WERI-Rb-1 (cell line): ENCODE measurements around the gene VKORC1.
"Not testable (repeated sequence)": the region's sequence is repeated elsewhere in the genome, so short reads cannot be mapped to it uniquely, and the experiment has no call there.

Experiments
- DNase-seq: peaks from one replicate; pipeline ENCODE4 v3.0.0-alpha.2; 2020
- H3K27ac ChIP-seq: fragments of 250-450 bp; sonication (Bioruptor Pico); 2 replicates; pipeline ENCODE4 v1.5.1; 2020; ENCODE audit warnings: mild to moderate bottlenecking, moderate library complexity
- H3K27me3 ChIP-seq: fragments of 250-450 bp; sonication (Bioruptor Pico); 2 replicates; pipeline ENCODE4 v1.5.1; 2021; ENCODE audit warnings: mild to moderate bottlenecking, low read depth, moderate library complexity; ENCODE audit not compliant: insufficient read depth, severe bottlenecking
- H3K36me3 ChIP-seq: fragments of 250-450 bp; sonication (Bioruptor Pico); 2 replicates; pipeline ENCODE4 v1.5.1; 2020; ENCODE audit warnings: mild to moderate bottlenecking, moderate library complexity
- H3K4me3 ChIP-seq: 2 replicates; pipeline ENCODE4 v1.5.1; 2011; ENCODE audit warnings: low read depth, mild to moderate bottlenecking, control low read depth, low read length
- H3K9me3 ChIP-seq: fragments of 250-450 bp; sonication (Bioruptor Pico); 2 replicates; pipeline ENCODE4 v1.5.1; 2021; ENCODE audit warnings: mild to moderate bottlenecking, moderate library complexity; ENCODE audit not compliant: severe bottlenecking
- TF ChIP-seq, protein P1 (sequence below): IDR thresholded peaks from 2 replicates; pipeline ENCODE4 v1.5.1; 2011; ENCODE audit warnings: low read depth, mild to moderate bottlenecking, control low read depth, inconsistent platforms, low read length

The VKORC1 gene

GRCh38 chr16:31108035-31108793, 13.6 kb upstream of the VKORC1 start, which contains the start of gene BCKDK:
Gene BCKDK, plus strand, starts transcription at chr16:31108386. Its CDS starts 838 bp downstream, at chr16:31109224.
- Histone ChIP-seq H3K27me3 (no peaks in the 10 kb centered on the region), H3K36me3 (peaks cover 41% of the 10 kb centered on the region), H3K9me3 (no peaks in the 10 kb centered on the region), H3K27ac (peak within 1 kb of the TSS; percentile 86), H3K4me3 (peak within 1 kb of the TSS; percentile 68)
- TF ChIP-seq, protein P1, sequence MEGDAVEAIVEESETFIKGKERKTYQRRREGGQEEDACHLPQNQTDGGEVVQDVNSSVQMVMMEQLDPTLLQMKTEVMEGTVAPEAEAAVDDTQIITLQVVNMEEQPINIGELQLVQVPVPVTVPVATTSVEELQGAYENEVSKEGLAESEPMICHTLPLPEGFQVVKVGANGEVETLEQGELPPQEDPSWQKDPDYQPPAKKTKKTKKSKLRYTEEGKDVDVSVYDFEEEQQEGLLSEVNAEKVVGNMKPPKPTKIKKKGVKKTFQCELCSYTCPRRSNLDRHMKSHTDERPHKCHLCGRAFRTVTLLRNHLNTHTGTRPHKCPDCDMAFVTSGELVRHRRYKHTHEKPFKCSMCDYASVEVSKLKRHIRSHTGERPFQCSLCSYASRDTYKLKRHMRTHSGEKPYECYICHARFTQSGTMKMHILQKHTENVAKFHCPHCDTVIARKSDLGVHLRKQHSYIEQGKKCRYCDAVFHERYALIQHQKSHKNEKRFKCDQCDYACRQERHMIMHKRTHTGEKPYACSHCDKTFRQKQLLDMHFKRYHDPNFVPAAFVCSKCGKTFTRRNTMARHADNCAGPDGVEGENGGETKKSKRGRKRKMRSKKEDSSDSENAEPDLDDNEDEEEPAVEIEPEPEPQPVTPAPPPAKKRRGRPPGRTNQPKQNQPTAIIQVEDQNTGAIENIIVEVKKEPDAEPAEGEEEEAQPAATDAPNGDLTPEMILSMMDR: no peak
- DNase-seq: peak; percentile 82

DNA sequence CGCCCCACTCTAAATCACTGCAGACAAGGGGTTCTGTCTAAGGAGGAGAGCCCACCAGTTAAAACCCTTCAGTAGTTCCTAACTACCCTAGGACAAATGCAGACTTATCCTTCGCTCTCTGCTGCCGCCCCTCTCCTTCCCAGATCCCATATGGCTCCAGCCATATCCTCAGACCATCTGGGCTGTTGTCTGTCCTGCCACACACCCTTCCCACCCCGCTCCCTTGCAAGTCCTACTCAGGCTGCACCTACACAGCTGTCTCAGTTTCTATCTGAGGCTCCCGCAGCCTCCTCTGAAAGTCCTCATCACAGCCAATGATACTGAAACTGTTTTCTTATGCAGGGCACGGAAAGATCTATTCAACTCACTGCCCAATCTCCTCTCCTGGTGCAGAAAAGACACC, 12.9 kb upstream of the VKORC1 start:
- TF ChIP-seq, protein P1: 0 out of 2 replicates have a peak, but pooled peaks have one; percentile 7
- DNase-seq: peak; percentile 89
- H3K27me3 ChIP-seq: no peaks in the 10 kb centered on the region
- H3K9me3 ChIP-seq: no peaks in the 10 kb centered on the region
- peak overlapping the region; percentile 86 for H3K27ac ChIP-seq
- H3K36me3 ChIP-seq: peaks cover 34% of the 10 kb centered on the region
- H3K4me3 ChIP-seq: peak overlapping the region; percentile 68

GRCh38 chr16:31106509-31107464, 12.2 kb upstream of the VKORC1 start:
- no peaks in the 10 kb centered on the region for H3K9me3 ChIP-seq
- DNase-seq: peak; percentile 67
- peaks cover 27% of the 10 kb centered on the region for H3K36me3 ChIP-seq
- no peaks in the 10 kb centered on the region for H3K27me3 ChIP-seq
- peak overlapping the region; percentile 68 for H3K4me3 ChIP-seq
- TF ChIP-seq, protein P1: no peak
- peak overlapping the region; percentile 86 for H3K27ac ChIP-seq

DNA sequence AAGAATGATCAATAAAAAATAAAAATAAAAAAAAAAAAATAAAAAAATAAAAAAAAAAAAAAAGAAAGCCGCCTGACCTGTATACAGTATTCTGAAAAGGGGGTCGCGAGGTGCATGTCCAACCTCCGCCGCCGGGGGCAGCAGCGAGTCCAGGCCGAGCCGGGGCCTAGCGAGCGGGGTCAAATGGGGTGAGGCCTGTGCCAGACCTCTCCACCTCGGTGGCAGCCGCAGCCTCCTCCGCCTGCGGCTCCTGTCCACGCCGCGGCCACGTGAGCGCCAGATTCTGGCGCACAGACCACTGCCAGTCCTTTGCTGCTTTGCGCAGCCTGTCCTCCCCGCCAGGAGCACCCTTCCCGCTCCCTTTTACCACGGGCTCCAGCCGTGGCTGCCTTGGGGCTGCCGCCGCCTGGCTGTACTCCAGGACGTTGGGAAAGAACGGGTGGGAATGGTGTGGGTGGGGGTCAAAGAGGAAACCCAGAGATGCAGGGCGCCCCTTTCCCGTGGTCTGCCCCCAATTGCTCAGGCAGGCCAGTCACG, 11.1 kb upstream of the VKORC1 start:
- DNase-seq: peak; percentile 89
- TF ChIP-seq, protein P1: peak; percentile 85
- Histone ChIP-seq H3K27me3 (no peaks in the 10 kb centered on the region), H3K9me3 (no peaks in the 10 kb centered on the region), H3K27ac (peak overlapping the region; percentile 86), H3K4me3 (no peak overlapping the region), H3K36me3 (peaks cover 17% of the 10 kb centered on the region)

DNA sequence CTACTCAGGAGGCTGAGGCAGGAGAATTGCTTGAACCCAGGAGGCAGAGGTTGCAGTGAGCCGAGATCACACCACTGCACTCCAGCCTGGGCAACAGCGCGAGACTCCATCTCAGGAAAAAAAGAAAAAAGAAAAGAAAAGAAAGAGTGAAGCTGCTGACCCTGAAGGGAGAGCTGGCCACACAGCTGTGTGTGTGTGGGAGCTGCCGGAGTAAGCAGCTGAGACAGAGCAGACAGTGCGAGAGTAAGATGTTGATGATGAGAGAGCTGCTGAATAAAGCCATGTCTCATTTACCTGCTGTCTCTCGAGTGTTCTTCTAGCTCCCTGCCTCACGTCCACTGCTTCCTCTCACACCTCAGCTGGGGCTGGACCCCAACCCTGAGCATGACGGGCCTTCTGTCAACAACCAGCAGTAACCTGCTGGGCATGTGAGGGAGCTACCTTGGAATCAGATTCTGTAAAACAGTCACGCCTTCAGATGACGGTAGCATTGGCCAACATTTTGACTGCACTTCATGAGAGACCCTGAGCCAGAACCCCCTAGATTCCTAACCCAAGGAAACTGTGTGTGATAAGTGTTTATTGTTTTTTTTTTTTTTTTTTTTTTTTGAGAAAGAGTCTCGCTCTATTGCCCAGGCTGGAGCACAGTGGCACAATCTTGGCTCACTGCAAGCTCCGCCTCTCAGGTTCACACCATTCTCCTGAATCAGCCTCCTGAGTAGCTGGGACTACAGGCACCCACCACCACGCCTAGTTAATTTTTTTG, 6.5 kb upstream of the VKORC1 start:
- not testable (repeated sequence) for H3K27ac ChIP-seq, H3K9me3 ChIP-seq, H3K27me3 ChIP-seq, H3K36me3 ChIP-seq, H3K4me3 ChIP-seq, DNase-seq
